ENCODE results near the gene ACACA. TPM values are rescaled to one million over a fixed set of nuclear protein-coding genes. Genes with fewer than 3 reads are reported as not detected.

The ACACA gene
- total and polyA plus RNA-seq, 12 donors, result 18.2 to 112 (median 70.4) TPM

GRCh38 chr17:37106049-37106448, 300.6 kb downstream of the ACACA start:
- intact Hi-C loops (cut with DNase I), result no loop called here
- no peak overlapping the region for H3K27ac ChIP-seq
- H3K27me3 ChIP-seq, result no peaks in the 10 kb centered on the region
- H3K36me3 ChIP-seq (replicated peaks in 1 of 2), result peaks cover 0 to 7% of the 10 kb centered on the region in 2 donors
- 90 to 100% (median 94%) methylated on average over 1 of the region's 1 CpG for WGBS, 4 donors
- no peaks in the 10 kb centered on the region for H3K9me3 ChIP-seq (replicated peaks in 1 of 3)
- TF ChIP-seq, protein P1, sequence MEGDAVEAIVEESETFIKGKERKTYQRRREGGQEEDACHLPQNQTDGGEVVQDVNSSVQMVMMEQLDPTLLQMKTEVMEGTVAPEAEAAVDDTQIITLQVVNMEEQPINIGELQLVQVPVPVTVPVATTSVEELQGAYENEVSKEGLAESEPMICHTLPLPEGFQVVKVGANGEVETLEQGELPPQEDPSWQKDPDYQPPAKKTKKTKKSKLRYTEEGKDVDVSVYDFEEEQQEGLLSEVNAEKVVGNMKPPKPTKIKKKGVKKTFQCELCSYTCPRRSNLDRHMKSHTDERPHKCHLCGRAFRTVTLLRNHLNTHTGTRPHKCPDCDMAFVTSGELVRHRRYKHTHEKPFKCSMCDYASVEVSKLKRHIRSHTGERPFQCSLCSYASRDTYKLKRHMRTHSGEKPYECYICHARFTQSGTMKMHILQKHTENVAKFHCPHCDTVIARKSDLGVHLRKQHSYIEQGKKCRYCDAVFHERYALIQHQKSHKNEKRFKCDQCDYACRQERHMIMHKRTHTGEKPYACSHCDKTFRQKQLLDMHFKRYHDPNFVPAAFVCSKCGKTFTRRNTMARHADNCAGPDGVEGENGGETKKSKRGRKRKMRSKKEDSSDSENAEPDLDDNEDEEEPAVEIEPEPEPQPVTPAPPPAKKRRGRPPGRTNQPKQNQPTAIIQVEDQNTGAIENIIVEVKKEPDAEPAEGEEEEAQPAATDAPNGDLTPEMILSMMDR (IDR thresholded peaks at IDR 0.05), result no peak
- no peak for TF ChIP-seq POLR2A (IDR thresholded peaks at IDR 0.05)
- H3K4me1 ChIP-seq (replicated peaks in 1 of 2), result peaks cover 5 to 13% of the 10 kb centered on the region in 2 donors
- no peak overlapping the region for H3K4me3 ChIP-seq
- no peak for DNase-seq

DNA sequence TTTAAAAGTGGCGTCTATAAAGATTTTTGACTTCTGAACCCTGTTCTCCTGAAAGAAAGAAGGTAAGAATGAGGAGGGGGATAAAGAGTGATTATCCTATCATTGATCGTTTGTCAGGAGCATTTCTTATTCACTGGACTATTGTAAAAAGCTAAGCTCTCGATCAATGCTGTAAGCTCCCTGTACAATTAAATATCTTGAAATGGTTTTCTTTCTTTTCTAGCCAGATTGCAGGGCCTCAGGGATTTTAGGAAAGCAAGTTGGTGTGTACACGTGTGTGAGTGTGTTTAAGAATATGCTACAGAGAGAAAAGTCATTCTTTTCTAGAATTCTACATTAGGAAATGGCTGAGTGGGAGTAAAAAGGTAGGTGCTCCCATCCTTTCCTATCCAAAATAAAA, 303.4 kb downstream of the ACACA start:
- no peak for DNase-seq
- TF ChIP-seq, protein P1 (IDR thresholded peaks at IDR 0.05), result no peak
- no peak for TF ChIP-seq POLR2A (IDR thresholded peaks at IDR 0.05)
- no peaks in the 10 kb centered on the region for H3K27me3 ChIP-seq
- 92 to 98% (median 96%) methylated on average over 4 of the region's 4 CpGs for WGBS, 4 donors
- H3K27ac ChIP-seq, result no peak overlapping the region
- H3K4me3 ChIP-seq, result no peak overlapping the region
- H3K36me3 ChIP-seq (replicated peaks in 1 of 2), result no peaks in the 10 kb centered on the region
- no peaks in the 10 kb centered on the region for H3K9me3 ChIP-seq (replicated peaks in 1 of 3)
- intact Hi-C loops (cut with DNase I), result no loop called here
- peaks cover 5 to 13% of the 10 kb centered on the region in 2 donors for H3K4me1 ChIP-seq (replicated peaks in 1 of 2)

GRCh38 chr17:37101306-37101705, 305.3 kb downstream of the ACACA start:
- 97 to 100% (median 99%) methylated on average over 2 of the region's 2 CpGs for WGBS, 4 donors
- DNase-seq, result no peak
- Histone ChIP-seq H3K36me3 (replicated peaks in 1 of 2) (peaks cover 0 to 12% of the 10 kb centered on the region in 2 donors), H3K4me1 (replicated peaks in 1 of 2) (no peaks in the 10 kb centered on the region), H3K9me3 (replicated peaks in 1 of 3) (no peaks in the 10 kb centered on the region), H3K4me3 (no peak overlapping the region), H3K27ac (no peak overlapping the region), H3K27me3 (no peaks in the 10 kb centered on the region)
- intact Hi-C loops (cut with DNase I), result no loop called here
- TF ChIP-seq, protein P1 (IDR thresholded peaks at IDR 0.05), result no peak
- TF ChIP-seq POLR2A (IDR thresholded peaks at IDR 0.05), result no peak

DNA sequence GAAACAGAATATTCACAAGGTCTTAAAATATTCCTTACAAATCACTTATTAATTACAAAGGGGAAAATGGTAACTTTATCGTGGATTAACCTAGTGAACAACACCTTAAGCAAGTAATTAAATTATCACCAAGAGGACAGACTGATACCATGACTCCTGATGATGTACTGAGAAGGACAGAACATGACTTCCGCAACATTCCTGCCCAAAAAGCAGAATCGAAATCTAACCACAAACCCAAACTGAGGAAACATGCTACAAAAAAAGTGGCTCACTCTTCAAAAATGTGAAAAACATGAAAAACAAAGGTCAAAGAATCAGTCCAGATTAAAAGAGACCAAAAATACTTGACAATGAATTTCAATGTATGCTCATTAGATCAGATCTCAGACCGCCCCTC, 306.4 kb downstream of the ACACA start:
- Histone ChIP-seq H3K36me3 (replicated peaks in 1 of 2) (peaks cover 0 to 19% of the 10 kb centered on the region in 2 donors), H3K9me3 (replicated peaks in 1 of 3) (no peaks in the 10 kb centered on the region), H3K27ac (no peak overlapping the region), H3K4me3 (no peak overlapping the region), H3K4me1 (replicated peaks in 1 of 2) (peaks cover 0 to 3% of the 10 kb centered on the region in 2 donors), H3K27me3 (no peaks in the 10 kb centered on the region)
- WGBS, 4 donors, result 74 to 86% (median 83%) methylated on average over 4 of the region's 4 CpGs
- no peak for DNase-seq
- intact Hi-C loops (cut with DNase I), result no loop called here
- TF ChIP-seq, protein P1 (IDR thresholded peaks at IDR 0.05), result no peak

Measured in adrenal gland (tissue), 12 donors.